Measurements from ENCODE around the gene SHMT1. TPM values are rescaled to one million over a fixed set of nuclear protein-coding genes. Genes with fewer than 3 reads are reported as not detected.

SHMT1 gene
- total RNA-seq, 3 donors from 2014 or later (not counting 1 experiment from before 2014, with no cell fraction given), result 8.8 to 19.2 (median 17.3) TPM

- Mint-ChIP-seq H3K27me3 (ENCODE audit: low read depth in 2 of 2) (no peaks in the 10 kb centered on the region), H3K9me3 (no peaks in the 10 kb centered on the region), H3K36me3 (no peaks in the 10 kb centered on the region), H3K27ac (peak overlapping the region in 1 of 2 donors; percentile 34), H3K4me1 (peaks cover 22 to 26% of the 10 kb centered on the region in 2 donors), H3K4me3 (no peak overlapping the region)
- no peak for ATAC-seq
- no peaks in the 10 kb centered on the region for H3K27me3 ChIP-seq (ENCODE audit: control insufficient read depth, insufficient read depth, low read length)
- intact Hi-C loops (cut with micrococcal nuclease), result no loop called here
- H3K9me3 ChIP-seq (ENCODE audit: control insufficient read depth, insufficient read depth, low read length), result no peaks in the 10 kb centered on the region
- H3K36me3 ChIP-seq (ENCODE audit: control insufficient read depth, insufficient read depth, low read length), result peaks cover 70% of the 10 kb centered on the region
- H3K27ac ChIP-seq (ENCODE audit: low read length), result no peak overlapping the region
- 97% methylated on average over 27 of the region's 27 CpGs for WGBS (ENCODE audit: insufficient coverage)
- no peak for TF ChIP-seq CTCF (IDR thresholded peaks at IDR 0.05)
- DNase-seq, result no peak
- H3K4me1 ChIP-seq (ENCODE audit: control insufficient read depth, insufficient read depth, low read length), result peaks cover 19% of the 10 kb centered on the region
- H3K4me3 ChIP-seq (ENCODE audit: low read length), result no peak overlapping the region
Observed at GRCh38 chr17:18324140-18325050, 39.0 kb downstream of the SHMT1 start.

GRCh38 chr17:18323507-18324139 lies 39.7 kb downstream of the SHMT1 start:
- intact Hi-C loops (cut with micrococcal nuclease), result no loop called here
- Histone ChIP-seq H3K36me3 (ENCODE audit: control insufficient read depth, insufficient read depth, low read length) (peaks cover 70% of the 10 kb centered on the region), H3K27me3 (ENCODE audit: control insufficient read depth, insufficient read depth, low read length) (no peaks in the 10 kb centered on the region), H3K4me3 (ENCODE audit: low read length) (no peak overlapping the region), H3K27ac (ENCODE audit: low read length) (no peak overlapping the region), H3K9me3 (ENCODE audit: control insufficient read depth, insufficient read depth, low read length) (no peaks in the 10 kb centered on the region), H3K4me1 (ENCODE audit: control insufficient read depth, insufficient read depth, low read length) (peaks cover 27% of the 10 kb centered on the region)
- Mint-ChIP-seq H3K4me1 (peaks cover 29 to 34% of the 10 kb centered on the region in 2 donors), H3K9me3 (no peaks in the 10 kb centered on the region), H3K4me3 (no peak overlapping the region), H3K27ac (no peak overlapping the region), H3K36me3 (no peaks in the 10 kb centered on the region), H3K27me3 (ENCODE audit: low read depth in 2 of 2) (no peaks in the 10 kb centered on the region)
- 93% methylated on average over 16 of the region's 16 CpGs for WGBS (ENCODE audit: insufficient coverage)
- no peak for TF ChIP-seq CTCF (IDR thresholded peaks at IDR 0.05)
- no peak for ATAC-seq
- DNase-seq, result no peak

GRCh38 chr17:18323007-18323406 lies 40.3 kb downstream of the SHMT1 start:
- 79% methylated on average over 3 of the region's 3 CpGs for WGBS (ENCODE audit: insufficient coverage)
- no peaks in the 10 kb centered on the region for H3K9me3 Mint-ChIP-seq
- Histone ChIP-seq H3K27me3 (ENCODE audit: control insufficient read depth, insufficient read depth, low read length) (no peaks in the 10 kb centered on the region), H3K4me3 (ENCODE audit: low read length) (no peak overlapping the region), H3K9me3 (ENCODE audit: control insufficient read depth, insufficient read depth, low read length) (no peaks in the 10 kb centered on the region), H3K27ac (ENCODE audit: low read length) (no peak overlapping the region), H3K4me1 (ENCODE audit: control insufficient read depth, insufficient read depth, low read length) (peaks cover 33% of the 10 kb centered on the region), H3K36me3 (ENCODE audit: control insufficient read depth, insufficient read depth, low read length) (peaks cover 67% of the 10 kb centered on the region)
- intact Hi-C loops (cut with micrococcal nuclease), result no loop called here
- H3K36me3 Mint-ChIP-seq, result no peaks in the 10 kb centered on the region
- H3K4me3 Mint-ChIP-seq, result no peak overlapping the region
- no peak for ATAC-seq
- no peaks in the 10 kb centered on the region for H3K27me3 Mint-ChIP-seq (ENCODE audit: low read depth in 2 of 2)
- no peak for TF ChIP-seq CTCF (IDR thresholded peaks at IDR 0.05)
- no peak overlapping the region for H3K27ac Mint-ChIP-seq
- H3K4me1 Mint-ChIP-seq, result peaks cover 34 to 38% of the 10 kb centered on the region in 2 donors
- no peak for DNase-seq
